ENCODE measurements around the gene TMEM30B. TPM values are rescaled to one million over a fixed set of nuclear protein-coding genes. Genes with fewer than 3 reads are reported as not detected.

The TMEM30B gene, protein sequence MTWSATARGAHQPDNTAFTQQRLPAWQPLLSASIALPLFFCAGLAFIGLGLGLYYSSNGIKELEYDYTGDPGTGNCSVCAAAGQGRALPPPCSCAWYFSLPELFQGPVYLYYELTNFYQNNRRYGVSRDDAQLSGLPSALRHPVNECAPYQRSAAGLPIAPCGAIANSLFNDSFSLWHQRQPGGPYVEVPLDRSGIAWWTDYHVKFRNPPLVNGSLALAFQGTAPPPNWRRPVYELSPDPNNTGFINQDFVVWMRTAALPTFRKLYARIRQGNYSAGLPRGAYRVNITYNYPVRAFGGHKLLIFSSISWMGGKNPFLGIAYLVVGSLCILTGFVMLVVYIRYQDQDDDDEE
- 0.17 to 0.81 TPM (median 0.25 TPM) in 5 replicates for total RNA-seq (2022; extraction: Qiagen RNA extraction)

DNA sequence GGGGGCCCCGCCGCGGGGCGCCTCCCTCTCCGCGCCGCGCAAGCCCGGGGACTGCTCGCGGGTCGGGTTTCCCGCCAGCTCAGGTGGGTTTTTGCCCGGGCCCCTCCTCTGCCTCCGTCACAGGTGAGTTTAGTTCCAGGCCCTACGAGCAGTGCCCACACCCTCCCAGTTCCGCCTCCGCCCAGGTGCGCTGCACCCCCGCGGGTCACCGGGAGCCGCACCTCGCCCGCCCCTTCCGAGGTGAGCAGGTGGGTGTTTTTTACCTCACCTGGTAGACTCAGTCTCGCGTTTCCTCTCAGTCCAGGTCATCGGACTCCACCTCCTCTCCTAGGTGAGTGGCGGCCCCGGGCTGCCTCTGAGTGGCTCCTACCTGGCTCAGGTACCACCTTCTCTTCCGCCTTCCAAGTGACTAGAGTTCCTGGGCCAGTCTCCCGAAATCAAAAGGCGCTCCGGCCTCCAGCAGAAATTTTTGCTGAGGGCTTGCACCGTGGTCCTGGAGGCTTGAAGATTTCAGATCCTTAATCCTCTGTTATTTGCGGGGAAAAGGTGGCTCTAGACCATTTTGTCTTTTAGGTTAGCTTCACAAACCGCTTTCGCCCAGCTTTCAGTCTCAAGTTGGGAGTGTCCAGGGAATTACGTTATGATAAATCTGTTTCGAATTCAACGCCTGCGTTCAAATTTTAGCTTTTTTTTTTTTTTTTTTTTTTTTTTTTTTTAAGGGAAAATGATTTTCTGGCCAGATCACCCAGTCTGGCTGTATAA, at the start of gene TMEM30B:
TMEM30B (minus strand) TSS at position 153 of the 762 bp plus-strand sequence. CDS start 191 bp downstream, outside the sequence.

DNA sequence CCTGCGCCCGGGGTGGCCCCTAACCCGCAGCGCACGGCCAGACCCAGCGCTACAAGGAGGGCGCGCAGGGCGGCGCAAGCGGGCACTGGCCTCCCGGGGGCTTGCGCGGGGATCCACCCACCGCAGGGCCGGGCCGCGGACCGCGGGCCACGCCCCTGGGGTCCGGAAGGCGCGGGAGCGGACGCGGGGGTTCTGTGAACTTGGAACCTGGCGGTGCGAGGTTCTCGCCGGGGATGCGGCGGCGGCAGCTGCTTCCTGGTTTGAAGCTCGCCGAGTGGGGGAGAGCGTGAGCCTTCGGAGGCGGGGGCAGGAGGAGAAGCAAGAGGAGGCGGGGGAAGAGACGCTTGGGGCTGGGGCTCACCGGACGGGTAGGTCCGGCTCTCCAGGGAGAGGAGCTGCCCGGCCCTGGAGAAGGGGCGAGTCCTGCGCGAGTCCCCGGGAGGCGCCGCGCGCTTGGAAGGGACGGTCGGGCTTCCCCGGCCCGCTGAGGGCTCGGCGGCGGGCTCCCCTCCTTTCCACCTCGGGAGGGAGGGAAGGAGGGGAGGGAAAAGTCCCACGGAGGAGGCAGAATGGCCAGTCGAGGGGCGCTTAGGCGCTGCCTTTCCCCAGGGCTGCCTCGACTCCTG, 40.4 kb upstream of the TMEM30B start, which contains the start of gene PRKCH:
PRKCH (plus strand) TSS at position 195 of the 626 bp plus-strand sequence. CDS start 523 bp downstream, outside the sequence.

Other genes starting within 250 kb of the TMEM30B start
- gene PRKCH, start 40.2 kb upstream of the TMEM30B start, total RNA-seq (2022; extraction: Qiagen RNA extraction) = 4.5 to 5.9 TPM (median 5.4 TPM) in 5 replicates